Cardiac muscle cell (in vitro differentiated cells and primary cell): ENCODE results near the gene MAP3K2. TPM values are rescaled to one million over a fixed set of nuclear protein-coding genes. Genes with fewer than 3 reads are reported as not detected.

Experiments
- DNase-seq, 2 donors: peaks; one replicate each; pipeline versions ENCODE4 v3.0.0 to v3.0.0-alpha.2; 2010 to 2017; ENCODE audit warnings: low read depth in 1 of 2, low spot score in 1 of 2
- H3K27ac ChIP-seq: fragments of 200-600 bp; sonication (generic); 2 replicates; pipeline ENCODE4 v1.5.1; 2016
- H3K27me3 ChIP-seq: fragments of 200-600 bp; sonication (generic); 2 replicates; pipeline ENCODE4 v1.6.0; 2016; ENCODE audit warnings: control low read depth
- H3K36me3 ChIP-seq: fragments of 200-600 bp; sonication (generic); 2 replicates; pipeline ENCODE4 v1.5.1; 2016; ENCODE audit warnings: control low read depth
- H3K4me1 ChIP-seq: fragments of 200-600 bp; sonication (generic); 2 replicates; pipeline ENCODE4 v1.8.1; 2017; ENCODE audit warnings: low read depth, mild to moderate bottlenecking, mixed run types
- H3K4me3 ChIP-seq: fragments of 200-600 bp; sonication (generic); 2 replicates; pipeline ENCODE4 v1.5.1; 2016; ENCODE audit warnings: mild to moderate bottlenecking
- H3K9me3 ChIP-seq: fragments of 200-600 bp; sonication (generic); 2 replicates; pipeline ENCODE4 v1.5.1; 2017; ENCODE audit warnings: low read depth, mild to moderate bottlenecking, control low read depth
- CTCF ChIP-seq: IDR thresholded peaks from 2 replicates; pipeline ENCODE4 v1.5.1; 2012; ENCODE audit warnings: low read depth, mild to moderate bottlenecking, low read length
- polyA plus RNA-seq: library from polyadenylated mRNA; unstranded; fragments of >200 nt; fragmentation: Nextera tagmentation; extraction: Ambion mirVana; gene quantifications from 2 replicates; pipeline ENCODE4 v1.2.1, GENCODE V29; 2016
- total RNA-seq: library from RNA; depleted of rRNA; stranded (reverse); fragments of >200 nt; gene quantifications from 2 replicates; pipeline ENCODE4 v1.2.3, GENCODE V29; 2016

The MAP3K2 gene
- total and polyA plus RNA-seq, 2 experiments from 2014 or later = 36.6 to 40.2 TPM

- H3K9me3 ChIP-seq = no peaks in the 10 kb centered on the region
- peak overlapping the region; percentile 49 for H3K4me3 ChIP-seq
- no peaks in the 10 kb centered on the region for H3K27me3 ChIP-seq
- H3K36me3 ChIP-seq = no peaks in the 10 kb centered on the region
- H3K27ac ChIP-seq = no peak overlapping the region
- H3K4me1 ChIP-seq = no peaks in the 10 kb centered on the region
- DNase-seq = no peak
- TF ChIP-seq CTCF = no peak
Measured at GRCh38 chr2:127408807-127409099, 21.0 kb upstream of the MAP3K2 start.

GRCh38 chr2:127408004-127408806, 20.4 kb upstream of the MAP3K2 start:
- Histone ChIP-seq H3K27ac (peak overlapping the region; percentile 76), H3K4me3 (peak overlapping the region; percentile 49), H3K36me3 (no peaks in the 10 kb centered on the region), H3K4me1 (no peaks in the 10 kb centered on the region), H3K9me3 (no peaks in the 10 kb centered on the region), H3K27me3 (no peaks in the 10 kb centered on the region)
- no peak for TF ChIP-seq CTCF
- peak; percentile 92 to 95 for DNase-seq

GRCh38 chr2:127407661-127408003, 19.9 kb upstream of the MAP3K2 start:
- Histone ChIP-seq H3K36me3 (no peaks in the 10 kb centered on the region), H3K4me3 (peak overlapping the region; percentile 49), H3K4me1 (no peaks in the 10 kb centered on the region), H3K9me3 (no peaks in the 10 kb centered on the region), H3K27me3 (no peaks in the 10 kb centered on the region), H3K27ac (peak overlapping the region; percentile 49)
- no peak for DNase-seq
- TF ChIP-seq CTCF = no peak

GRCh38 chr2:127407091-127407490, 19.3 kb upstream of the MAP3K2 start:
- Histone ChIP-seq H3K4me3 (no peak overlapping the region), H3K4me1 (no peaks in the 10 kb centered on the region), H3K9me3 (no peaks in the 10 kb centered on the region), H3K36me3 (no peaks in the 10 kb centered on the region), H3K27ac (no peak overlapping the region), H3K27me3 (no peaks in the 10 kb centered on the region)
- no peak for TF ChIP-seq CTCF
- DNase-seq = no peak

- Histone ChIP-seq H3K27ac (no peak overlapping the region), H3K27me3 (no peaks in the 10 kb centered on the region), H3K9me3 (no peaks in the 10 kb centered on the region), H3K4me3 (no peak overlapping the region), H3K4me1 (no peaks in the 10 kb centered on the region), H3K36me3 (no peaks in the 10 kb centered on the region)
- TF ChIP-seq CTCF = no peak
- no peak for DNase-seq
Measured at GRCh38 chr2:127406454-127406853, 18.7 kb upstream of the MAP3K2 start.
